ENCODE data around the gene CARD6.

DNA sequence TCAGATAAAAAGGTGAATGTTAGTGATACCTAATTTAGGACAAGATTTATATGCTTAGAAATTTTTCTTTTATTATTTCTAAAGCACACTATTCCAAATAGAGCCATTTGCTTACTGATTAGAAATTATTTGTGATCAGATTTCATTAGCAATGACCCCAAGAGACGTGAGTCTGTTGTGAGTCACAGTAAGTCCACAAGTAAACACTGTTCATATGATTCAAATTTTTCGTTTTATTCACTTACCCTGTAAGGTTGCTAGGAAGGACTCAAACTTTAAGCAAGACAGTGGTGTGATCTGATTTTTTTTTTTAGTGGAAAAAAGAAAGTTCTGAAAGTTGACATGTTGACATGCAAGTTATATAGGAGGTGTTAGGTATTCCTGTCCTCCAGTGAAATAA, 1.2 kb downstream of the CARD6 start:
- TF ChIP-seq JUNB (IDR thresholded peaks at IDR 0.05): no peak
- TF ChIP-seq TAF1 (IDR thresholded peaks at IDR 0.05; ENCODE audit: borderline replicate concordance, low read depth, low read length): no peak

Measured in GM12878 (cell line).